Pancreas (tissue), 10 donors: ENCODE measurements around the gene AUTS2. TPM values are rescaled to one million over a fixed set of nuclear protein-coding genes. Genes with fewer than 3 reads are reported as not detected.

Source experiments
- ATAC-seq, 4 donors: fragments of 200-7000 bp; cut with Tn5 transposase; one replicate each; pipeline versions ENCODE4 v1.8.0 to v1.9.1; 2020; ENCODE audit warnings: mild to moderate bottlenecking in 4 of 4, moderate library complexity in 4 of 4
- DNase-seq, 6 donors: peaks; one replicate each; pipeline ENCODE4 v3.0.0-alpha.2; 2020
- FAIRE-seq: peaks from 2 replicates; lab custom pipeline; 2012; peaks lifted over from hg19 to GRCh38; lab: Jason Lieb, UNC
- H3K27ac ChIP-seq, 4 donors: fragments of 200-600 bp; sonication (generic); 1 replicate in 3 of 4; 2 replicates in 1 of 4; pipeline versions ENCODE4 v1.5.0 to v1.8.0; 2020
- H3K27me3 ChIP-seq, 4 donors: fragments of 200-600 bp; one replicate each; pipeline ENCODE4 v1.8.0; 2021
- H3K36me3 ChIP-seq, 3 donors: fragments of 200-600 bp; sonication (generic) in 1 of 3; one replicate each; pipeline versions ENCODE4 v1.5.0 to v1.8.0; 2020 to 2021
- H3K4me1 ChIP-seq, 3 donors: fragments of 200-600 bp; one replicate each; pipeline ENCODE4 v1.8.0; 2021
- H3K4me3 ChIP-seq, 4 donors: fragments of 200-600 bp; sonication (generic) in 2 of 4; one replicate each; pipeline versions ENCODE4 v1.5.0 to v1.8.0; 2020 to 2021
- H3K9me3 ChIP-seq, 4 donors: fragments of 200-600 bp; one replicate each; pipeline ENCODE4 v1.8.0; 2021
- CTCF ChIP-seq, 4 donors: fragments of 200-600 bp; sonication (generic) in 3 of 4; IDR thresholded peaks; one replicate each; pipeline versions ENCODE4 v1.5.0 to v1.8.0; 2021; ENCODE audit warnings: antibody characterized with exemption in 4 of 4
- WGBS, 2 donors: extraction: QIAGEN DNeasy Blood & Tissue Kit; methylation state at CpG; one replicate each; pipeline ENCODE4 v1.1.7; 2013; 5-methylcytosine and 5-hydroxymethylcytosine counted together
- intact Hi-C, 3 donors: fragments of 100-400 bp; cut with DNase I; formaldehyde crosslinking; loops; one replicate each; pipeline versions ENCODE4 v1.11.1 to v1.14.2; 2022
- polyA plus RNA-seq, 2 donors: library from polyadenylated mRNA; stranded (reverse); fragments of 200-250 nt; gene quantifications; one replicate each; pipeline ENCODE4 v1.2.3, GENCODE V29; 2013
- total RNA-seq, 6 donors: library from RNA; stranded (reverse); fragmentation: NEBNext Ultra II Directional in 4 of 6; extraction: Animal tissue kit (Norgen Biotek cat#: 25700) in 4 of 6; gene quantifications; one replicate each; pipeline versions ENCODE4 v1.2.1 to v1.2.4, GENCODE V29; 2021 to 2023
- donor health status: healthy with polysubstance abuse.
- donor health status: DM: no; HTN: no; CAD: no; lungs with moderate emphysema.
- donor health status: DM: no; HTN: no; CAD: no.
- donor health status: control.
- donor health status: control.
- donor health status: Bipolar disorder and iron deficiency.
- donor health status: DM: yes; HTN: yes; CAD: no.
- donor health status: DM: no; HTN: no; CAD: no.
- donor health status: DM: no; HTN: no; CAD: no.
- donor health status: DM: yes; HTN: yes; CAD: no.

The AUTS2 gene
- total and polyA plus RNA-seq, 8 donors, result 5.8 to 16.8 (median 9.9) TPM

GRCh38 chr7:70523249-70523988 lies 925.1 kb downstream of the AUTS2 start:
- Histone ChIP-seq H3K27ac (no peak overlapping the region), H3K27me3 (no peaks in the 10 kb centered on the region), H3K4me1 (peaks cover 3 to 9% (median 4%) of the 10 kb centered on the region in 3 donors), H3K4me3 (no peak overlapping the region), H3K36me3 (no peaks in the 10 kb centered on the region), H3K9me3 (no peaks in the 10 kb centered on the region)
- intact Hi-C loops, result no loop called here
- WGBS, 2 donors, result 79 to 90% methylated on average over 8 of the region's 8 CpGs
- DNase-seq (no peak), ATAC-seq (no peak), FAIRE-seq (no peak)
- no peak for TF ChIP-seq CTCF (IDR thresholded peaks at IDR 0.05)

- no peak for ATAC-seq
- FAIRE-seq, result no peak
- no peak for TF ChIP-seq CTCF (IDR thresholded peaks at IDR 0.05)
Observed at GRCh38 chr7:70523989-70524351, 925.7 kb downstream of the AUTS2 start.

GRCh38 chr7:70525991-70526390 lies 927.7 kb downstream of the AUTS2 start:
- H3K27ac ChIP-seq, result no peak overlapping the region
- H3K36me3 ChIP-seq, result no peaks in the 10 kb centered on the region
- intact Hi-C loops, result no loop called here
- H3K4me3 ChIP-seq, result no peak overlapping the region
- H3K4me1 ChIP-seq, result peaks cover 0 to 9% (median 4%) of the 10 kb centered on the region in 3 donors
- no peaks in the 10 kb centered on the region for H3K9me3 ChIP-seq
- DNase-seq (no peak), ATAC-seq (no peak), FAIRE-seq (no peak)
- no peak for TF ChIP-seq CTCF (IDR thresholded peaks at IDR 0.05)
- 66 to 87% methylated on average over 5 of the region's 5 CpGs for WGBS, 2 donors
- H3K27me3 ChIP-seq, result no peaks in the 10 kb centered on the region

More at GRCh38 chr7:70523989-70524351, 925.7 kb downstream of the AUTS2 start:
- no peak overlapping the region for H3K4me3 ChIP-seq
- DNase-seq, result no peak
- H3K9me3 ChIP-seq, result no peaks in the 10 kb centered on the region
- H3K36me3 ChIP-seq, result no peaks in the 10 kb centered on the region
- intact Hi-C loops, result no loop called here
- H3K4me1 ChIP-seq, result peaks cover 3 to 9% (median 4%) of the 10 kb centered on the region in 3 donors
- H3K27ac ChIP-seq, result no peak overlapping the region
- WGBS, 2 donors, result 82 to 84% methylated on average over 2 of the region's 2 CpGs
- H3K27me3 ChIP-seq, result no peaks in the 10 kb centered on the region

DNA sequence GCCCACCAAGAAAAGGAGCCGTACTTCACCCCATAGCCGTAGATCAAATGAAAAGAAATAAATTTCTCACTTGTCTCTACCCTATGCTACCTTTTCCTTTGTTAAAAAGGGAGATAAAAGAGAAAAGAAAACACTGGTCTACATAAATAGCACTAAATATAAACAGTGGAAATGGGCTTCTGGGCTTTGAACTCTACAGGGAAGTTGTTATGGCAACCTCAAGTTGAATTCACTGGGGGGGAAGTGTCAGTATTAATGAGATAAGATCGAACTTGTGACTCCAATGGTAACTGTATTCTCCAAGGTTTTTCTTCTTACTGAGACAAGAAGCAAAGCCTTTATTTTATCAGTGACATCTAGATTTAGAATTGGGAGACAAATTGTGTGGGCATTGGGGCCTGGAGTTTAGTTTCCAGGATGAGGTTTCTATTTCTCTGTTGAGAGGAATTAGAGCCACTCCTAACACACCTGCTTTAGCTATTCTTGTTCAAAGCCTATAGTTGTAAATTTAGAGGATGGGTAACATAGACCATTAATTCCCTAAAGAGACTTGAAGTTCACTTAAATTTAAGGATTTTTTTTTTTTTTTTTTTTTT lies 929.3 kb downstream of the AUTS2 start:
- FAIRE-seq (no peak), ATAC-seq (no peak), DNase-seq (no peak)
- no peak for TF ChIP-seq CTCF (IDR thresholded peaks at IDR 0.05)
- WGBS, 2 donors, result 58 to 76% methylated on average over 3 of the region's 3 CpGs
- peaks cover 0 to 9% (median 4%) of the 10 kb centered on the region in 3 donors for H3K4me1 ChIP-seq
- H3K27ac ChIP-seq, result no peak overlapping the region
- no peaks in the 10 kb centered on the region for H3K9me3 ChIP-seq
- H3K36me3 ChIP-seq, result no peaks in the 10 kb centered on the region
- intact Hi-C loops, result no loop called here
- H3K27me3 ChIP-seq, result no peaks in the 10 kb centered on the region
- H3K4me3 ChIP-seq, result no peak overlapping the region

DNA sequence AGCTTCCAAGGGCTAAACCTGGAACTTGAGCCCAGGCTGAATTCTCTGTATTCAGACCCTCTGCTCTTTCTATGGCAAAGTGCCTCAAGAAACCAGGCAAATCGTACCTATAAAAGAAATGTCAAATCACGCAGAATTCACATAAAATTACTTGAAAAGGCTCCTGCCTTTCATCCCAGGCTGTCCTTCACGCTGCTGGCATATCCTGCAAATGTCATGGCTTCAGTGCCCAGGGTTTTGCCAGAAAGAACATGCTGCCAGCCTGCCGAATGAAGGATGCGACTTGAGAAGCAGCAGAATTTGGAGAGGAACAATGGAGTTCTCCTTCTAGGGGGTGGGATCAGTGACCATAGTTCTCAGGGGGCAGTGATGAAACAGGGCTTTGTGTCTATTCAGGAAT lies 931.2 kb downstream of the AUTS2 start:
- TF ChIP-seq CTCF (IDR thresholded peaks at IDR 0.05), result no peak
- no peaks in the 10 kb centered on the region for H3K36me3 ChIP-seq
- no peaks in the 10 kb centered on the region for H3K27me3 ChIP-seq
- H3K4me3 ChIP-seq, result no peak overlapping the region
- H3K27ac ChIP-seq, result no peak overlapping the region
- intact Hi-C loops, result no loop called here
- no peaks in the 10 kb centered on the region for H3K4me1 ChIP-seq
- H3K9me3 ChIP-seq, result no peaks in the 10 kb centered on the region
- 87 to 92% methylated on average over 5 of the region's 5 CpGs for WGBS, 2 donors
- DNase-seq (no peak), ATAC-seq (no peak), FAIRE-seq (no peak)
